HepG2 (cell line): ENCODE measurements around the gene EVL. TPM values are rescaled to one million over a fixed set of nuclear protein-coding genes. Genes with fewer than 3 reads are reported as not detected.

ENCODE experiments used
- ATF2 ChIP-seq: sonication (generic); formaldehyde crosslinking; IDR thresholded peaks from 2 replicates; pipeline ENCODE4 v1.4.0; 2020; ENCODE audit warnings: missing genetic modification reagents
- JUND ChIP-seq: sonication (generic); formaldehyde crosslinking; IDR thresholded peaks from 2 replicates; pipeline ENCODE4 v1.8.0; 2022; ENCODE audit warnings: mild to moderate bottlenecking, missing genetic modification reagents
- MIER3 ChIP-seq: IDR thresholded peaks from 2 replicates; pipeline ENCODE4 v1.6.1; 2016; ENCODE audit warnings: missing compliant biosample characterization, borderline replicate concordance
- PRDM10 ChIP-seq: sonication (generic); formaldehyde crosslinking; IDR thresholded peaks from 2 replicates; pipeline ENCODE4 v1.4.0; 2020; ENCODE audit warnings: low read depth, missing genetic modification reagents
- RFXANK ChIP-seq: IDR thresholded peaks from 2 replicates; pipeline ENCODE4 v1.6.1; 2016
- RFXAP ChIP-seq: sonication (generic); formaldehyde crosslinking; IDR thresholded peaks from 2 replicates; pipeline ENCODE4 v1.4.0; 2020; ENCODE audit warnings: missing genetic modification reagents, borderline replicate concordance
- SAFB2 ChIP-seq: sonication (generic); formaldehyde crosslinking; IDR thresholded peaks from 2 replicates; pipeline ENCODE4 v1.5.1; 2020; ENCODE audit warnings: missing genetic modification reagents, low read depth, mild to moderate bottlenecking, borderline replicate concordance
- THAP11 ChIP-seq: IDR thresholded peaks from 2 replicates; pipeline ENCODE4 v1.6.1; 2016; ENCODE audit warnings: missing biosample characterization, missing genetic modification reagents
- ZBTB44 ChIP-seq: sonication (generic); formaldehyde crosslinking; IDR thresholded peaks from 2 replicates; pipeline ENCODE4 v1.4.0; 2020; ENCODE audit warnings: missing genetic modification reagents
- ZC3H4 ChIP-seq: sonication (generic); formaldehyde crosslinking; IDR thresholded peaks from 2 replicates; pipeline ENCODE4 v1.4.0; 2020; ENCODE audit warnings: missing genetic modification reagents, borderline replicate concordance
- ZNF124 ChIP-seq: sonication (generic); formaldehyde crosslinking; IDR thresholded peaks from 2 replicates; pipeline ENCODE4 v1.4.0; 2020; ENCODE audit warnings: missing genetic modification reagents
- ZNF138 ChIP-seq: sonication (generic); formaldehyde crosslinking; IDR thresholded peaks from 2 replicates; pipeline ENCODE4 v1.5.0; 2020; ENCODE audit warnings: mild to moderate bottlenecking, low read depth, missing genetic modification reagents
- ZNF292 ChIP-seq: sonication (generic); formaldehyde crosslinking; IDR thresholded peaks from 2 replicates; pipeline ENCODE4 v1.8.1; 2022; ENCODE audit warnings: mild to moderate bottlenecking, low read depth, missing genetic modification reagents, borderline replicate concordance
- ZNF367 ChIP-seq: sonication (generic); formaldehyde crosslinking; IDR thresholded peaks from 2 replicates; pipeline ENCODE4 v1.4.0; 2020; ENCODE audit warnings: missing genetic modification reagents, borderline replicate concordance
- ZSCAN25 ChIP-seq: sonication (generic); formaldehyde crosslinking; IDR thresholded peaks from 2 replicates; pipeline ENCODE4 v1.8.0; 2022; ENCODE audit warnings: mild to moderate bottlenecking, missing genetic modification reagents
- polyA plus RNA-seq, 8 experiments: library from polyadenylated mRNA; depleted of rRNA in 3 of 8; stranded (reverse) in 7 of 8; unstranded in 1 of 8; fragments of >200 nt; fragmentation: Illumina TruSeq in 4 of 8; extraction: Trizol in 4 of 8; gene quantifications; 2 replicates each; pipeline versions ENCODE4 v1.2.1 to v1.2.3, GENCODE V29; 2011 to 2016; ENCODE audit warnings: low read depth in 4 of 8, missing spikeins in 1 of 8, mixed read lengths in 1 of 8; ENCODE audit not compliant: insufficient read depth in 1 of 8
- total RNA-seq, 5 experiments: library from RNA; depleted of rRNA; stranded (reverse); fragments of >200 nt; fragmentation: Illumina TruSeq; extraction: Trizol; gene quantifications; 2 replicates each; pipeline ENCODE4 v1.2.3, GENCODE V29; 2016; ENCODE audit warnings: low read depth in 1 of 5
- TF ChIP-seq, protein P1 (sequence below): IDR thresholded peaks from 2 replicates; pipeline ENCODE4 v1.6.1; 2016; ENCODE audit warnings: missing compliant biosample characterization, missing genetic modification reagents, borderline replicate concordance
- TF ChIP-seq, protein P2 (sequence below): sonication (generic); formaldehyde crosslinking; conservative IDR thresholded peaks from 2 replicates; pipeline ENCODE4 v1.4.0; 2020; ENCODE audit warnings: mild to moderate bottlenecking, missing genetic modification reagents, moderate library complexity

EVL gene
- total and polyA plus RNA-seq, 2 of the 13 experiments (the other 11 are each of a cell fraction or from before 2014, with no cell fraction given): 15.1 to 31.2 TPM

DNA sequence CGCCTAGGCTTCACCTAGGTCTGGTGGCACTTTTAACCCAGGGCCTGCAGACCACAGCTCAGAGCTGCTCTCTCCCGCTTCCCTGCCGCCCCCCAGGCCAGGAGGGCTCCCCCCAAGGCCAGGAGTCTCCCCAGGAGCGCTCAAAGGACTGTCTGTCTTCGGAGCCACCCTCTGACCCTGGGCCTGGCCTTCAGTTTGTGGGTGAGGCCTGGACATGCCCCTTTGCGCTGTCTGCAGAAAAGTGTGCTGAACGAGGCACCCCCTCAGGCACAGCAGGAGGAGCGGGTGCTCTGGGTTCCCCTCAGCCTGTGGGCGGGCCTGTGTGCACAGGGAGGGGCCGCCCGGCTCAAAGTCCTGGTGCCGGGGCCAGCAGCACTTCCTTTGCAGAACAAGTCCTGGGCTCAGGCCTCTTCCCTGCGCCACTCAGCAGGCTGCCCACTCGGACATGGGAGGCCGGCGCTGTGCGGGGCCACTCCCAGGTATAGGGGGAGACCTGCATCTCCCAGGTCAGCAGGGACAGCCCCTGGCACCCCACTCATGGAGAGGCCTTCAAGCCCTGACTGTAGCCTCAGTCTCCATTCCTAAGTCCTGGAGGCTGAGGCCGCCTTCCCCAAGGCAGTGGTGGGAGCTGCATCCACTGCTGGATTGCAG is 79.9 kb downstream of the EVL start (continued):
- TF ChIP-seq JUND (peak; percentile 40; the same call in 1 of the 2 replicates), ZC3H4 (CRISPR knock-in tag) (no peak), THAP11 (CRISPR knock-in tag) (no peak), RFXAP (CRISPR knock-in tag) (peak; percentile 93; the same call in 1 of the 2 replicates), SAFB2 (peak; percentile 90), ZNF292 (CRISPR knock-in tag) (peak; percentile 93), ZNF138 (0 out of 2 replicates have a peak, but pooled peaks have one; percentile 40), MIER3 (CRISPR knock-in tag) (0 out of 2 replicates have a peak, but pooled peaks have one; percentile 51), ZNF124 (CRISPR knock-in tag) (peak; percentile 58; the same call in 1 of the 2 replicates), PRDM10 (CRISPR knock-in tag) (peak; percentile 75; the same call in 1 of the 2 replicates), ZSCAN25 (CRISPR knock-in tag) (peak; percentile 83), ATF2 (CRISPR knock-in tag) (peak; percentile 52), ZNF367 (CRISPR knock-in tag) (no peak), RFXANK (CRISPR knock-in tag) (0 out of 2 replicates have a peak, but pooled peaks have one; percentile 60), ZBTB44 (CRISPR knock-in tag) (0 out of 2 replicates have a peak, but pooled peaks have one; percentile 40)
- TF ChIP-seq, protein P1, sequence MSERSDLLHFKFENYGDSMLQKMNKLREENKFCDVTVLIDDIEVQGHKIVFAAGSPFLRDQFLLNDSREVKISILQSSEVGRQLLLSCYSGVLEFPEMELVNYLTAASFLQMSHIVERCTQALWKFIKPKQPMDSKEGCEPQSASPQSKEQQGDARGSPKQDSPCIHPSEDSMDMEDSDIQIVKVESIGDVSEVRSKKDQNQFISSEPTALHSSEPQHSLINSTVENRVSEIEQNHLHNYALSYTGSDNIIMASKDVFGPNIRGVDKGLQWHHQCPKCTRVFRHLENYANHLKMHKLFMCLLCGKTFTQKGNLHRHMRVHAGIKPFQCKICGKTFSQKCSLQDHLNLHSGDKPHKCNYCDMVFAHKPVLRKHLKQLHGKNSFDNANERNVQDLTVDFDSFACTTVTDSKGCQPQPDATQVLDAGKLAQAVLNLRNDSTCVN (CRISPR knock-in tag): no peak
- TF ChIP-seq, protein P2, sequence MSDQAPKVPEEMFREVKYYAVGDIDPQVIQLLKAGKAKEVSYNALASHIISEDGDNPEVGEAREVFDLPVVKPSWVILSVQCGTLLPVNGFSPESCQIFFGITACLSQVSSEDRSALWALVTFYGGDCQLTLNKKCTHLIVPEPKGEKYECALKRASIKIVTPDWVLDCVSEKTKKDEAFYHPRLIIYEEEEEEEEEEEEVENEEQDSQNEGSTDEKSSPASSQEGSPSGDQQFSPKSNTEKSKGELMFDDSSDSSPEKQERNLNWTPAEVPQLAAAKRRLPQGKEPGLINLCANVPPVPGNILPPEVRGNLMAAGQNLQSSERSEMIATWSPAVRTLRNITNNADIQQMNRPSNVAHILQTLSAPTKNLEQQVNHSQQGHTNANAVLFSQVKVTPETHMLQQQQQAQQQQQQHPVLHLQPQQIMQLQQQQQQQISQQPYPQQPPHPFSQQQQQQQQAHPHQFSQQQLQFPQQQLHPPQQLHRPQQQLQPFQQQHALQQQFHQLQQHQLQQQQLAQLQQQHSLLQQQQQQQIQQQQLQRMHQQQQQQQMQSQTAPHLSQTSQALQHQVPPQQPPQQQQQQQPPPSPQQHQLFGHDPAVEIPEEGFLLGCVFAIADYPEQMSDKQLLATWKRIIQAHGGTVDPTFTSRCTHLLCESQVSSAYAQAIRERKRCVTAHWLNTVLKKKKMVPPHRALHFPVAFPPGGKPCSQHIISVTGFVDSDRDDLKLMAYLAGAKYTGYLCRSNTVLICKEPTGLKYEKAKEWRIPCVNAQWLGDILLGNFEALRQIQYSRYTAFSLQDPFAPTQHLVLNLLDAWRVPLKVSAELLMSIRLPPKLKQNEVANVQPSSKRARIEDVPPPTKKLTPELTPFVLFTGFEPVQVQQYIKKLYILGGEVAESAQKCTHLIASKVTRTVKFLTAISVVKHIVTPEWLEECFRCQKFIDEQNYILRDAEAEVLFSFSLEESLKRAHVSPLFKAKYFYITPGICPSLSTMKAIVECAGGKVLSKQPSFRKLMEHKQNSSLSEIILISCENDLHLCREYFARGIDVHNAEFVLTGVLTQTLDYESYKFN (CRISPR knock-in tag): peak; percentile 93
